GM12891 (cell line): ENCODE data around the gene CLIP1.
"Not testable (repeated sequence)": the region's sequence is repeated elsewhere in the genome, so short reads cannot be mapped to it uniquely, and the experiment has no call there.

Source experiments
- DNase-seq: peaks from one replicate; pipeline ENCODE4 v3.0.0; 2011; ENCODE audit warnings: low spot score; ENCODE audit not compliant: insufficient read length
- FAIRE-seq: peaks from 2 replicates; lab custom pipeline; 2011; peaks lifted over from hg19 to GRCh38; lab: Jason Lieb, UNC
- PAX5 ChIP-seq: IDR thresholded peaks from 2 replicates; pipeline ENCODE4 v1.6.1; 2011; ENCODE audit warnings: low read length, moderate library complexity, mild to moderate bottlenecking; ENCODE audit not compliant: insufficient read depth, severe bottlenecking
- POLR2A ChIP-seq: IDR thresholded peaks from 2 replicates; pipeline ENCODE4 v1.6.1; 2011; ENCODE audit warnings: low read depth, low read length, control low read depth
- POLR2AphosphoS5 ChIP-seq: IDR thresholded peaks from 2 replicates; pipeline ENCODE4 v1.6.1; 2011; ENCODE audit warnings: low read depth, low read length, control low read depth
- POU2F2 ChIP-seq: IDR thresholded peaks from 2 replicates; pipeline ENCODE4 v1.6.1; 2011; ENCODE audit warnings: low read depth, mild to moderate bottlenecking, control low read depth, low read length, moderate library complexity
- SPI1 ChIP-seq: IDR thresholded peaks from 2 replicates; pipeline ENCODE4 v1.6.1; 2011; ENCODE audit warnings: low read depth, low read length, control low read depth
- TAF1 ChIP-seq: IDR thresholded peaks from 2 replicates; pipeline ENCODE4 v1.6.1; 2011; ENCODE audit warnings: low read depth, low read length, control low read depth

The CLIP1 gene

DNA sequence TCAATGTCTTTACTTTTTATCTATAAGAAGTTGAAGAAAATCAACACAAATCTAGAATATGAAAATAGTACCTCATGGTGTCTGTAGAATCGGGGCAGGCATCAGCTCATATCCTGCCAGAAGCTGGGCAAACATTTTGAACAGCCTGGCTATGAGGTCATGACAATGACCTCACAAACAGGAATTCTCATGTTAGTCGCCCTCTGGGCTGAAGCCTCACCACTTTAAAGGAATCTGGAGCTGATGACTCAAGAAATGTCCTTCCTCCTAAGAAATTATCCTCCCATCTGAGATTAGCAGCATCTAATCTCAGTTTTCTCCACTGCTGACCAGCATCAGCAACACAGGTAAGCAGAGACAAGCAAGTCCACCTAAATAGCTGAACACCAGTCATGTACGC lies 27.1 kb downstream of the CLIP1 start:
- no peak for TF ChIP-seq TAF1
- no peak for TF ChIP-seq SPI1
- no peak for TF ChIP-seq POU2F2
- TF ChIP-seq POLR2AphosphoS5 = no peak
- no peak for TF ChIP-seq POLR2A
- TF ChIP-seq PAX5 = no peak
- FAIRE-seq = no peak
- no peak for DNase-seq

DNA sequence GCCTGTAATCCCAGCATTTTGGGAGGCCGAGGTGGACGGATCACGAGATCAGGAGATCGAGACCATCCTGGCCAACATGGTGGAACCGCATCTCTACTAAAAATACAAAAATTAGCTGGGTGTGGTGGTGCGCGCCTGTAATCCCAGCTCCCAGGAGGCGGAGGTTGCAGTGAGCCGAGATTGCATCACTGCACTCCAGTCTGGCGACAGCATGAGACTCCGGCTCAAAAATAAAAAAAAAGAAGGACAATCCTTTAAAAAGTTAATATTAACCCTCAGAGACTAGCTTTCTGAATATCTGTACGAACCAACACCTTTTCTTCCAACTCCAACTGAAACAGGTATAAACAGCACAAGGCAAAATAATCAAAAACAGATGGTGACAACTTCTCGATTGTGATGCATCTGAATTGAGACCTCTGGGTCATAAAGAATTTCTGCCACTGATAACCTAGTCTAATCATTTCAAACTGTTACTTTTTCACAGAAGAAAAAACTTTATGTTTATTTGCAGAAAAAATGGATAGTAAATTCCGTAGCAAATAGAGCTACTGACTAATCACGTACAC lies 27.8 kb downstream of the CLIP1 start:
- FAIRE-seq (no peak), DNase-seq (no peak)
- TF ChIP-seq POLR2AphosphoS5 (no peak), POU2F2 (no peak), TAF1 (no peak), SPI1 (no peak), PAX5 (no peak), POLR2A (no peak)

DNA sequence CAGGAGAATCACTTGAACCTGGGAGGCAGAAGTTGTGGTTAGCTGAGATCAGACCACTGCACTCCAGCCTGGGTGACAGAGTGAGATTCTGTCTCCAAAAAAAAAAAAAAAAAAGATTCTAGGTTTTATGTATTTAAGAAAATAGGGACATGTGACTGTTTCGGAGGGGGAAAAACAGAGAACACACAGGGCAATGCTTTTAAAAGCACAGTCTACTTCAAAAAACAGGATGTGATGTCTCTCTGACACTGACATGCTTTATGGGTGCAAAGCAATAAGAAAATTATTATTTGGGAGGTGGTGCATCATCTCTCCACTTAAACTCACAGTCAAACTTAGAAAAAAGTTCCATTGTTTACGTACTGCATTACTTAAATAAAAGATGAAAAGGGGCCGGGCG lies 28.7 kb downstream of the CLIP1 start:
- no peak for TF ChIP-seq POLR2AphosphoS5
- no peak for TF ChIP-seq SPI1
- no peak for TF ChIP-seq POU2F2
- TF ChIP-seq TAF1 = no peak
- no peak for TF ChIP-seq PAX5
- no peak for DNase-seq
- FAIRE-seq = no peak

DNA sequence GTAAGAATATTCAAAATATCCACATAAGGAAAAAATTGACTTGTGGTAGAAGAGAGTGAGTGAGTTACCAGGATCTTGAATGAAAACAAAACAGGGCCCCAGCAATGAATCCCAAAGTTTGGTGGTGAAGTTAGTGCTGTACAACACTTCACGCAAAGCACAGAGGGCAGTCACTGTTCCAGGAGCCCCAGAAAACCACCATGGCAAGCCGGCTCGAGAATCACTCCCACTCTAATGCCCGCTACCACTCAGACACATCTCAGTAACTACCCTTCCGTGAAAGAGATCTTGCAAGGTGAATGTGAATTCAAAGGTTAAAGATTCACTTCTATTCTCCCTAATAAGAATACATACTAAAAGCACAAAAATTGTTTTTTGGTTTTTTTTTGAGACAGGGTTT lies 30.1 kb downstream of the CLIP1 start:
- FAIRE-seq = no peak
- no peak for DNase-seq
- TF ChIP-seq TAF1 (no peak), PAX5 (no peak), SPI1 (no peak), POU2F2 (no peak), POLR2AphosphoS5 (no peak), POLR2A (no peak)

DNA sequence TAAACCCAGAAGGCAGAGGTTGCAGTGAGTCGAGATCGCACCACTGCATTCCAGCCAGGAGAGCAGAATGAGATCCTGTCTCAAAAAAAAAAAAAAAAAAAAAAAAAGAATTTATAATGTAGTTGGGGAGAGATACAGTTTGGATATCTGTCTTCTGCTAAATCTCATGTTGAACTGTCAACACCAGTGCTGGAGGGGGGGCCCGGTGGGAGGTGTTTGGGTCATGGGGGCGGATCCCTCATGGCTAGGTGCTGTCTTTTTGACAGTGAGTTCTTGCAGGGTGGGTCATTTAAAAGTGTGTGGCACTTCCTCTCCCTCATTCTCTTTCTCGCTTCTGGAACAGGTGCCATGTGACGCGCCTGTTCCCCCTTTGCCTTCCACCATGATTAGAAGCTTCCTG lies 32.8 kb downstream of the CLIP1 start:
- TF ChIP-seq TAF1 (no peak), PAX5 (no peak), POLR2AphosphoS5 (no peak), SPI1 (no peak), POU2F2 (no peak), POLR2A (no peak)
- DNase-seq (no peak), FAIRE-seq (no peak)

DNA sequence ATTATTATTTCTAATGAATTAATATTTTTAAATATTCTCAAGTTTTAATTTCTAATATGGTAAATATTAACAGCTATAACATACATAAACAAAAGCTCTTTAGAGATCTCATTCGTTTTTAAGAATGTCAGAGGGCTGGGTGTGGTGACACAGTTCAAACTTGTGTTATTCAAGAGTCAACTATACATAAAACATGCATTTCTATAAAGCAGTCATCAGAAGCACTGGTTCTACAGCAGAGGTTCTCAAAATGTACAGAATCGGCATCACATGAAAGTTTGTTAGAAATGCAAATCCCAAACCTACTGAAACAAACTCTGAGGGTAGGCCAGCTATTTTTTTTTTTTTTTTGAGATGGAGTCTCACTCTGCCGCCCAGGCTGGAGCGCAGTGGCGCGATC lies 34.6 kb downstream of the CLIP1 start:
- TF ChIP-seq POLR2A = no peak
- TF ChIP-seq POLR2AphosphoS5 = no peak
- TF ChIP-seq TAF1 = no peak
- TF ChIP-seq SPI1 = no peak
- TF ChIP-seq PAX5 = no peak
- TF ChIP-seq POU2F2 = no peak
- DNase-seq (no peak), FAIRE-seq (no peak)

DNA sequence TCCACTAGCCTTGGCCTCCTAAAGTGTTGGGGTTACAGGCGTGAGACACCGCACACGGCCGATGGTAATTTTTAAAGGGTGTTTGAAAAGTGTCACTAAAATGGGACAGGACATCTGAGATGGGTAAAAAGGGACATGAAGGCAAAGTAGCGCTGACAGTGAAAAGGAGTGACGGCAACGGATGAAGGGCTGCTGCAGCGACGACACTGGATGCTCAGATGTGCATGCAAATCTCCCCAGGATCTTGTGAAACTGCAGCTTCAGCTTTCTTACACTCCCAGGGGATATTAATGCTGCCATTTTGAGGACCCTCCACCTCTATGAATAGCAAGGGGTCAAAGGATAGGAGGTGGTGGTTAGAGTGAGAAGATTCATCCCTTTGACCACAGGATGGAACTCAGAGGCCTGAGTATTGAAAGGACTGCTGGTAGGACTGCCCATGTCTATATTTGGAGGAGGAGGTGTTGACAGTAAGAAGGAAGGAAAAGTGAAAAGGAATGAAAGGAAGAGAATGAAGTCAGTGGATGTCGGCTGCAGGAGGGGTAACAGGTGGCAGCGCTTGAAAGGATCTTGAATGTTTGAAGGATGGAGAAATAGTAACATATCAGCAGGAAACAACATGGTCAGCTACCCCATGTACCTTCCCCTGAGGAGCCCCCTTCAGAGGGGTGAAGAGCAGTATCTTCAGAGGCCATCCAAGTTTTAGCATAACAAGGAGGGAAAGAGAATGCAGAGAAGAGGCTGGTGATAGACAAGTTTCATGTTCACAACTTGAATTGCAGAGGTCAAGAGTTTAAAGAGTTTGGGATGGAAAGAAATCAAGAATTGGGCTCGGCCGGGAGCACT lies 37.1 kb downstream of the CLIP1 start:
- no peak for TF ChIP-seq POLR2AphosphoS5
- no peak for TF ChIP-seq SPI1
- no peak for TF ChIP-seq TAF1
- no peak for TF ChIP-seq PAX5
- TF ChIP-seq POU2F2 = no peak
- TF ChIP-seq POLR2A = no peak
- DNase-seq = no peak
- FAIRE-seq = no peak

DNA sequence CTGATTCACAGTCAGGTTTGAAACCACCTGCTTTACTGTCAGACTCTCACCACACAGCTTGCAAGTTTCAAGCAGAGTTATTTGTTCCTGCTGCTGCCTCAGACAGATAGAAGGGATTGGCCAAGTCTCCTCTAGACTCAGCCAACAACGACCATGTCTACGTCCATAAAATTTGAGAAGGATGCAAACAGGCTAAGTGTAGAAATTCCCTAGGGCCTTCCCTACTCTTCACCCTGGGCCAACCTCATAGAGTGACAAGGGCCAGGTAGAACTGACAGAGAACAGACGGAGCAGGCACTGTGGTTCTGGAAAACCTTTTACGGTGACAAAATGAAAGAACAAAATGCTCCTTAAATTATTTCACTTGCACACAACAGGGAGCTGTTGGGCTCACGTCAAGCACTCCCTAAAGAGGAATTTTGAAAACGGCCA lies 39.5 kb downstream of the CLIP1 start:
- TF ChIP-seq PAX5 (no peak), POLR2AphosphoS5 (no peak), POLR2A (no peak), TAF1 (no peak), SPI1 (no peak), POU2F2 (no peak)
- DNase-seq (no peak), FAIRE-seq (no peak)

DNA sequence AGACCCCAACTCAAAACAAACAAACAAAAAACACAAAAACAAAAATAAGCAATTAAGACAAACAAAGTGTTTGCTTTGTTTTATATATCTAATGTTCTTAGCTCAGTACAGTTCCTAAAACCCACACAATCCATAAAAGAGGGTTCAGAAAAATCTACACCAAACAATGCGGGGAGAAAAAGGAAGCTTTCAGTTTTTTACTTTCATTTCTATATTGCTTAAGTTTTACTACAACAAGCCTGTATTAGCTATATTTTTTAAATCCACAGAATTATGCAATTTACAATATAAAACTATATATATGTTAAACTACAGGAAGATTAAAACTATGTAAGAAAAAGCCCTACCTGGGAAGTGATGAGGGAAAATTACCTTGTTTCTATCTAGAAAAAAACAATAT lies 41.4 kb downstream of the CLIP1 start:
- FAIRE-seq (no peak), DNase-seq (no peak)
- TF ChIP-seq POLR2AphosphoS5 (no peak), POLR2A (no peak), TAF1 (no peak), SPI1 (no peak), POU2F2 (no peak), PAX5 (no peak)

DNA sequence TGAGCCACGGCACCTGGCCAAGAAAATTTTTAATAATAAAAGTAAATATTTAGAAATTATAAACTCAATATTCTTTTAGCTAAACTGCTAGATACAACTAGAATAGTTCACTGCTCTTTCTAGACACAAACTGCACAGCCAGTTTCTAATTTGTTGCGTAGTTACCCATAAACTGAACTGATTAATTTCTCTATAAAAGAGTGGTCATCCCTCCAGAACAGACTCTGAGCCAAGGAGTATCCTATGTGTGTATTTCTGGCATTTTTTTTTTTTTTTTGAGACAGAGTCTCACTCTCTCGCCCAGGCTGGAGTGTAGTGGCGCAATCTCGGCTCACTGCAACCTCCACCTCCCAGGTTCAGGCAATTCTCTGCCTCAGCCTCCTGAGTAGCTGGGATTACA lies 45.7 kb downstream of the CLIP1 start:
- FAIRE-seq, DNase-seq: not testable (repeated sequence)

DNA sequence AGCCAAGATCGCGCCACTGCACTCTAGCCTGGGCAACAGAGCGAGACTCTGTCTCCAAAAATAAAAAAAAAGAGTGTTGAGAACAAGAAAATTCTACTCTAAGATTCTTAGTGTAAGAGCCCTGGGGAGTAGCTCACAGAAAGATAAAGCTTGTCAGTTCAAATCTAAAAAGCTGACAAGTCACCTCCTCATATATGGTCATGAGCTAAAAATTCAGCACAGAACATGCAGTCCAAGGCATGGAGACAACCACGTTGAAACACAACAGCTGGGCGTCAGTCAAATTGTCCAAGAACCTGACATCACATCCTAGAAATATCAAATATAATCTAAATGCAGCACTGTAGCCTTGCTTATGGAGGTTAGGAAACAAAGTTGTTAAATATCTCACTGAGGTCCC lies 47.8 kb downstream of the CLIP1 start:
- no peak for TF ChIP-seq TAF1
- TF ChIP-seq SPI1 = no peak
- no peak for TF ChIP-seq POU2F2
- no peak for TF ChIP-seq POLR2AphosphoS5
- TF ChIP-seq PAX5 = no peak
- DNase-seq = no peak
- FAIRE-seq = no peak
